Measurements from ENCODE around the gene HES3.

DNA sequence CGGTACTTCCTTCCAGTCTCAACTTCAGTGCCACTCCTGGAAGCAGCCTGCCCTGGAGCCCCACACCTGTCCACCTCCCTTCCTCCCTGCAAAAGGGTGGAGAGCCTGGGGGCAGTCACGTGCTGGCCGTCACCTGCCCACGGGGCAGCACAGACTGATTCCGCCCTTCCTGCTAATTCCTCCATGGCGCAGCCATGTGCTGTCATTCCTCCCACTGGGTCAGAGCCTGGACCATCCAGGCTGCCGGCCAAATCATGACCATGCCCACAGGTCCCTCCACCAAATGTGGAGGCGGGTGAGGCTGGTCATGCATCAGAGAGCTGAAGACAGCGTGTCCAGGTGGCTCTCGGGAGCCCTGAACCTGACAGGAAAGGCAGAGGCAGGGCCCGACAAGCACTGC is 41.4 kb downstream of the HES3 start:
- TF ChIP-seq, protein P1, sequence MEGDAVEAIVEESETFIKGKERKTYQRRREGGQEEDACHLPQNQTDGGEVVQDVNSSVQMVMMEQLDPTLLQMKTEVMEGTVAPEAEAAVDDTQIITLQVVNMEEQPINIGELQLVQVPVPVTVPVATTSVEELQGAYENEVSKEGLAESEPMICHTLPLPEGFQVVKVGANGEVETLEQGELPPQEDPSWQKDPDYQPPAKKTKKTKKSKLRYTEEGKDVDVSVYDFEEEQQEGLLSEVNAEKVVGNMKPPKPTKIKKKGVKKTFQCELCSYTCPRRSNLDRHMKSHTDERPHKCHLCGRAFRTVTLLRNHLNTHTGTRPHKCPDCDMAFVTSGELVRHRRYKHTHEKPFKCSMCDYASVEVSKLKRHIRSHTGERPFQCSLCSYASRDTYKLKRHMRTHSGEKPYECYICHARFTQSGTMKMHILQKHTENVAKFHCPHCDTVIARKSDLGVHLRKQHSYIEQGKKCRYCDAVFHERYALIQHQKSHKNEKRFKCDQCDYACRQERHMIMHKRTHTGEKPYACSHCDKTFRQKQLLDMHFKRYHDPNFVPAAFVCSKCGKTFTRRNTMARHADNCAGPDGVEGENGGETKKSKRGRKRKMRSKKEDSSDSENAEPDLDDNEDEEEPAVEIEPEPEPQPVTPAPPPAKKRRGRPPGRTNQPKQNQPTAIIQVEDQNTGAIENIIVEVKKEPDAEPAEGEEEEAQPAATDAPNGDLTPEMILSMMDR (IDR thresholded peaks at IDR 0.05; ENCODE audit: insufficient read depth, low read length): no peak
- TF ChIP-seq, protein P2, sequence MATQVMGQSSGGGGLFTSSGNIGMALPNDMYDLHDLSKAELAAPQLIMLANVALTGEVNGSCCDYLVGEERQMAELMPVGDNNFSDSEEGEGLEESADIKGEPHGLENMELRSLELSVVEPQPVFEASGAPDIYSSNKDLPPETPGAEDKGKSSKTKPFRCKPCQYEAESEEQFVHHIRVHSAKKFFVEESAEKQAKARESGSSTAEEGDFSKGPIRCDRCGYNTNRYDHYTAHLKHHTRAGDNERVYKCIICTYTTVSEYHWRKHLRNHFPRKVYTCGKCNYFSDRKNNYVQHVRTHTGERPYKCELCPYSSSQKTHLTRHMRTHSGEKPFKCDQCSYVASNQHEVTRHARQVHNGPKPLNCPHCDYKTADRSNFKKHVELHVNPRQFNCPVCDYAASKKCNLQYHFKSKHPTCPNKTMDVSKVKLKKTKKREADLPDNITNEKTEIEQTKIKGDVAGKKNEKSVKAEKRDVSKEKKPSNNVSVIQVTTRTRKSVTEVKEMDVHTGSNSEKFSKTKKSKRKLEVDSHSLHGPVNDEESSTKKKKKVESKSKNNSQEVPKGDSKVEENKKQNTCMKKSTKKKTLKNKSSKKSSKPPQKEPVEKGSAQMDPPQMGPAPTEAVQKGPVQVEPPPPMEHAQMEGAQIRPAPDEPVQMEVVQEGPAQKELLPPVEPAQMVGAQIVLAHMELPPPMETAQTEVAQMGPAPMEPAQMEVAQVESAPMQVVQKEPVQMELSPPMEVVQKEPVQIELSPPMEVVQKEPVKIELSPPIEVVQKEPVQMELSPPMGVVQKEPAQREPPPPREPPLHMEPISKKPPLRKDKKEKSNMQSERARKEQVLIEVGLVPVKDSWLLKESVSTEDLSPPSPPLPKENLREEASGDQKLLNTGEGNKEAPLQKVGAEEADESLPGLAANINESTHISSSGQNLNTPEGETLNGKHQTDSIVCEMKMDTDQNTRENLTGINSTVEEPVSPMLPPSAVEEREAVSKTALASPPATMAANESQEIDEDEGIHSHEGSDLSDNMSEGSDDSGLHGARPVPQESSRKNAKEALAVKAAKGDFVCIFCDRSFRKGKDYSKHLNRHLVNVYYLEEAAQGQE (IDR thresholded peaks at IDR 0.05; ENCODE audit: insufficient replicate concordance, low read depth): no peak
- TF ChIP-seq POLR2AphosphoS5 (IDR thresholded peaks at IDR 0.05; ENCODE audit: low read depth) (no peak), SPI1 (IDR thresholded peaks at IDR 0.05; ENCODE audit: borderline replicate concordance, low read depth) (no peak)
